Dedifferentiated amniotic fluid mesenchymal stem cell (primary cell): ENCODE results near the gene CRYM.
"Not testable (repeated sequence)": the region's sequence is repeated elsewhere in the genome, so short reads cannot be mapped to it uniquely, and the experiment has no call there.

Source experiments
- DNase-seq: peaks from one replicate; pipeline ENCODE4 v3.0.0-alpha.2; 2016; ENCODE audit errors: extremely low spot score

The CRYM gene

GRCh38 chr16:21279501-21279900 lies 1.4 kb upstream of the CRYM start:
- DNase-seq, result no peak

GRCh38 chr16:21277045-21277926 lies 804 bp downstream of the CRYM start:
- DNase-seq, result no peak

- DNase-seq, result no peak
Measured at GRCh38 chr16:21276090-21276489, 2.0 kb downstream of the CRYM start.

- no peak for DNase-seq
Measured at GRCh38 chr16:21275529-21275928, 2.6 kb downstream of the CRYM start.

- no peak for DNase-seq
Measured at GRCh38 chr16:21274172-21274726, 3.8 kb downstream of the CRYM start.

- DNase-seq, result not testable (repeated sequence)
Measured at GRCh38 chr16:21272763-21273162, 5.3 kb downstream of the CRYM start.

GRCh38 chr16:21272253-21272652 lies 5.8 kb downstream of the CRYM start:
- DNase-seq, result no peak

- no peak for DNase-seq
Measured at GRCh38 chr16:21268236-21268635, 9.9 kb downstream of the CRYM start.

GRCh38 chr16:21267298-21267697 lies 10.8 kb downstream of the CRYM start:
- DNase-seq, result no peak

GRCh38 chr16:21265104-21265837 lies 12.8 kb downstream of the CRYM start:
- no peak for DNase-seq

- DNase-seq, result no peak
Measured at GRCh38 chr16:21264571-21265036, 13.5 kb downstream of the CRYM start.

GRCh38 chr16:21263640-21264570 lies 14.2 kb downstream of the CRYM start:
- peak; percentile 25 for DNase-seq

GRCh38 chr16:21262779-21263639 lies 15.1 kb downstream of the CRYM start:
- DNase-seq, result no peak

GRCh38 chr16:21260870-21261791 lies 17.0 kb downstream of the CRYM start:
- DNase-seq, result no peak

GRCh38 chr16:21257284-21257683 lies 20.8 kb downstream of the CRYM start:
- no peak for DNase-seq

- DNase-seq, result no peak
Measured at GRCh38 chr16:21256636-21257035, 21.5 kb downstream of the CRYM start.

- no peak for DNase-seq
Measured at GRCh38 chr16:21253470-21253869, 24.6 kb downstream of the CRYM start.

- no peak for DNase-seq
Measured at GRCh38 chr16:21250072-21250923, 27.8 kb downstream of the CRYM start.
